ENCODE data around the gene SCTR. TPM values are rescaled to one million over a fixed set of nuclear protein-coding genes. Genes with fewer than 3 reads are reported as not detected.

The SCTR gene
- total RNA-seq, 1 experiment from 2014 or later, result not detected

- Histone ChIP-seq H3K4me1 (replicated peaks) (peaks cover 16% of the 10 kb centered on the region), H3K36me3 (no peaks in the 10 kb centered on the region), H3K4me3 (no peak overlapping the region), H3K27ac (no peak overlapping the region), H3K27me3 (replicated peaks) (no peaks in the 10 kb centered on the region), H3K9me3 (replicated peaks) (no peaks in the 10 kb centered on the region)
- peak in 1 of 2 experiments; percentile 40 for DNase-seq (ENCODE audit: low read depth in 1 of 2, low spot score in 2 of 2)
Observed at GRCh38 chr2:119481501-119482455, 42.5 kb downstream of the SCTR start.

GRCh38 chr2:119480718-119481142, 43.6 kb downstream of the SCTR start:
- peak in 1 of 2 experiments; percentile 28 for DNase-seq (ENCODE audit: low read depth in 1 of 2, low spot score in 2 of 2)
- no peak overlapping the region for H3K27ac ChIP-seq
- no peaks in the 10 kb centered on the region for H3K9me3 ChIP-seq (replicated peaks)

GRCh38 chr2:119480184-119480583, 44.1 kb downstream of the SCTR start:
- DNase-seq (ENCODE audit: low read depth in 1 of 2, low spot score in 2 of 2), result peak in 1 of 2 experiments; percentile 3
- Histone ChIP-seq H3K27ac (no peak overlapping the region), H3K4me1 (replicated peaks) (peaks cover 13% of the 10 kb centered on the region), H3K27me3 (replicated peaks) (no peaks in the 10 kb centered on the region), H3K9me3 (replicated peaks) (no peaks in the 10 kb centered on the region), H3K4me3 (no peak overlapping the region), H3K36me3 (no peaks in the 10 kb centered on the region)

More at GRCh38 chr2:119480718-119481142, 43.6 kb downstream of the SCTR start:
- Histone ChIP-seq H3K4me3 (no peak overlapping the region), H3K4me1 (replicated peaks) (peaks cover 16% of the 10 kb centered on the region), H3K27me3 (replicated peaks) (no peaks in the 10 kb centered on the region), H3K36me3 (no peaks in the 10 kb centered on the region)

DNA sequence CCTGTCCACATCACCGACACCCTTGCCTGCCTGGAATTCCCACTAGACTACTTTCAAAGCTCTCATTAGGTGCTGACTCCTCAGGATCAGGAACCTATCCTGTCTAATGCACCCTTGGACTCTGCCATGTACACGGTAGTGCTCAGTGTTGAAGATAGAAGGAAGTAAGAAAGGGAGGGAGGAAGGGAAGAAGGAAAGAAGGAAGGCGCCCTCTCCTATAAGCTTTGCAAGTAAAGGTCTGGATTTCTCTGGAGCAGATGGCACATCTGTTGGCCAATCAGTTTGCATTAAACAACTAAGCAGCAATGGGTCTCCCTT, 45.3 kb downstream of the SCTR start:
- DNase-seq (ENCODE audit: low read depth in 1 of 2, low spot score in 2 of 2), result no peak
- Histone ChIP-seq H3K4me3 (no peak overlapping the region), H3K4me1 (replicated peaks) (peaks cover 6% of the 10 kb centered on the region), H3K9me3 (replicated peaks) (no peaks in the 10 kb centered on the region), H3K27ac (no peak overlapping the region), H3K27me3 (replicated peaks) (no peaks in the 10 kb centered on the region), H3K36me3 (no peaks in the 10 kb centered on the region)

DNA sequence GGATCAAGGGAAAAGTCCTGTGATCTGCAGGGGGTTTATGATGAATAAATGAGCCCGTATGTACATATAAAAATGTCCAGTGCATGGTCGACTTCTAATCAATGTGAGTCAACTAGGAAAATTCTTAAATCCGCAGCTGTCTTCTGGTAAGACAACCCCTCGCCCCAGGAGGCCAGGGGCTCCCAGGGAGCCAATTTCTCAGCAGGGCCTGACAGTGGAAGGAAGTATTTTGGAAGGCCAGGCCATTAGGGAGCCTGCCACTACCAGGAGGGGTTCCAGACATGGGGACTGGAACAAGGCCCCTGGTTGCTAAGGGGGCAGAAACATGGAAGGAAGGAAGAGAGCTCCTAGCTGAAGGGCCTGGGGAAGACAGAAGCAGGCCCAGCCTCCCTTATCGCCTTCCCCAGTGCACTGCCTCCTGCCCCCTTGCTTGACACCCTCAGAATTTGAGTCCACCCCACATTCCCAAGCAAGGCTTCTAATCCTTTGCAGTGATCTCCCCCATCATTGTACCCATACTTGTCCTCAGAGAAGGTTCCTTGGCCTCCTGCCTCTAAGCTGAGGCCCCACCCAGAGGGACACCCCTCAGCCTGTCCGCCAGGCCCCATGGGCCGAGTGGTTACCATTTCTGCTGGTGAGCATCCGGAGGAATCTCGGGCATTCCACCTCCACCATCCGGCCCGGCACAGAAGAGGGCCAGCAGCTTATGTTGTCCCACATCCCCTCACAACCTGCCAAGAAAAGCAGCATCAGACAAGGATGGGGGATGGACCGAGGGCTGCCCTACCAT, 45.9 kb downstream of the SCTR start:
- H3K4me1 ChIP-seq (replicated peaks), result peaks cover 6% of the 10 kb centered on the region
- no peaks in the 10 kb centered on the region for H3K27me3 ChIP-seq (replicated peaks)
- no peak overlapping the region for H3K27ac ChIP-seq
- DNase-seq (ENCODE audit: low read depth in 1 of 2, low spot score in 2 of 2), result peak in 1 of 2 experiments; percentile 25
- no peaks in the 10 kb centered on the region for H3K36me3 ChIP-seq
- no peak overlapping the region for H3K4me3 ChIP-seq
- H3K9me3 ChIP-seq (replicated peaks), result no peaks in the 10 kb centered on the region

- no peak overlapping the region for H3K27ac ChIP-seq
- no peaks in the 10 kb centered on the region for H3K27me3 ChIP-seq (replicated peaks)
- peak in 1 of 2 experiments; percentile 23 for DNase-seq (ENCODE audit: low read depth in 1 of 2, low spot score in 2 of 2)
- no peaks in the 10 kb centered on the region for H3K9me3 ChIP-seq (replicated peaks)
- no peaks in the 10 kb centered on the region for H3K36me3 ChIP-seq
- no peak overlapping the region for H3K4me3 ChIP-seq
- H3K4me1 ChIP-seq (replicated peaks), result no peaks in the 10 kb centered on the region
Observed at GRCh38 chr2:119477113-119477505, 47.2 kb downstream of the SCTR start.

- H3K36me3 ChIP-seq, result no peaks in the 10 kb centered on the region
- H3K27ac ChIP-seq, result no peak overlapping the region
- no peaks in the 10 kb centered on the region for H3K27me3 ChIP-seq (replicated peaks)
- DNase-seq (ENCODE audit: low read depth in 1 of 2, low spot score in 2 of 2), result peak; percentile 42 to 52
- no peaks in the 10 kb centered on the region for H3K9me3 ChIP-seq (replicated peaks)
- no peak overlapping the region for H3K4me3 ChIP-seq
- no peaks in the 10 kb centered on the region for H3K4me1 ChIP-seq (replicated peaks)
Observed at GRCh38 chr2:119476301-119477112, 47.8 kb downstream of the SCTR start.

GRCh38 chr2:119475857-119476244, 48.4 kb downstream of the SCTR start:
- H3K4me3 ChIP-seq, result no peak overlapping the region
- DNase-seq (ENCODE audit: low read depth in 1 of 2, low spot score in 2 of 2), result no peak
- H3K27me3 ChIP-seq (replicated peaks), result no peaks in the 10 kb centered on the region
- no peaks in the 10 kb centered on the region for H3K4me1 ChIP-seq (replicated peaks)
- H3K9me3 ChIP-seq (replicated peaks), result no peaks in the 10 kb centered on the region
- no peak overlapping the region for H3K27ac ChIP-seq
- H3K36me3 ChIP-seq, result no peaks in the 10 kb centered on the region

GRCh38 chr2:119475225-119475856, 48.9 kb downstream of the SCTR start:
- DNase-seq (ENCODE audit: low read depth in 1 of 2, low spot score in 2 of 2), result peak in 1 of 2 experiments; percentile 21
- Histone ChIP-seq H3K4me3 (no peak overlapping the region), H3K9me3 (replicated peaks) (no peaks in the 10 kb centered on the region), H3K27me3 (replicated peaks) (no peaks in the 10 kb centered on the region), H3K4me1 (replicated peaks) (no peaks in the 10 kb centered on the region), H3K36me3 (no peaks in the 10 kb centered on the region), H3K27ac (no peak overlapping the region)

- Histone ChIP-seq H3K4me1 (replicated peaks) (no peaks in the 10 kb centered on the region), H3K27me3 (replicated peaks) (no peaks in the 10 kb centered on the region), H3K4me3 (no peak overlapping the region), H3K27ac (no peak overlapping the region), H3K9me3 (replicated peaks) (no peaks in the 10 kb centered on the region), H3K36me3 (no peaks in the 10 kb centered on the region)
- DNase-seq (ENCODE audit: low read depth in 1 of 2, low spot score in 2 of 2), result peak in 1 of 2 experiments; percentile 33
Observed at GRCh38 chr2:119474371-119475224, 49.7 kb downstream of the SCTR start.

GRCh38 chr2:119473621-119474370, 50.5 kb downstream of the SCTR start:
- DNase-seq (ENCODE audit: low read depth in 1 of 2, low spot score in 2 of 2), result no peak
- Histone ChIP-seq H3K9me3 (replicated peaks) (no peaks in the 10 kb centered on the region), H3K4me3 (no peak overlapping the region), H3K27me3 (replicated peaks) (no peaks in the 10 kb centered on the region), H3K4me1 (replicated peaks) (no peaks in the 10 kb centered on the region), H3K36me3 (no peaks in the 10 kb centered on the region), H3K27ac (no peak overlapping the region)

- H3K4me1 ChIP-seq (replicated peaks), result no peaks in the 10 kb centered on the region
- no peaks in the 10 kb centered on the region for H3K36me3 ChIP-seq
- 0 out of 2 replicates have a peak, but pooled peaks cover 3% of the 10 kb centered on the region for H3K27me3 ChIP-seq (replicated peaks)
- H3K4me3 ChIP-seq, result no peak overlapping the region
- no peak overlapping the region for H3K27ac ChIP-seq
- no peak for DNase-seq (ENCODE audit: low read depth in 1 of 2, low spot score in 2 of 2)
- no peaks in the 10 kb centered on the region for H3K9me3 ChIP-seq (replicated peaks)
Observed at GRCh38 chr2:119472749-119473148, 51.5 kb downstream of the SCTR start.
